CD4-positive, alpha-beta T cell treated with Interleukin-1 beta for 1 hour (primary cell): ENCODE results near the gene ANXA9.

Experiments used
- DNase-seq, 2 donors: peaks; one replicate each; pipeline ENCODE4 v3.0.0-alpha.2; 2020 to 2022

Gene ANXA9

GRCh38 chr1:150981805-150982712 lies at the start of gene ANXA9:
Gene ANXA9, plus strand, starts transcription at chr1:150982292. Its CDS starts 814 bp downstream, at chr1:150983106.
- DNase-seq: no peak

DNA sequence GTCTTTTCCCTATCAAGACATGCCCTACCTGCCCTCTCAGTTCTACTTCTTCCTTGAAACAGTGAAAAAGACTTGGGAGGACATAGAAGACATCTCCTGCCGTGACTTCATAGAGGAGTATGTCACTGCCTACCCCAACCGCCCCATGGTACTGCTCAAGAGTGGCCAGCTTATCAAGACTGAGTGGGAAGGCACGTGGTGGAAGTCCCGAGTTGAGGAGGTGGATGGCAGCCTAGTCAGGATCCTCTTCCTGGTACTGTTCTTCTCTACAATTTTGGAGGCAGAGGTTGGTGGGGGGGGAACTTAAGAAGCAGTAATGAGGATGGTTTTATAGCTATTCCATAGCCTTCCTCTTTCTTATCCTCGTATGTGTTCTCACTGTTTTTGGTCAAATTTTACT lies 37.2 kb upstream of the ANXA9 start:
- no peak for DNase-seq

DNA sequence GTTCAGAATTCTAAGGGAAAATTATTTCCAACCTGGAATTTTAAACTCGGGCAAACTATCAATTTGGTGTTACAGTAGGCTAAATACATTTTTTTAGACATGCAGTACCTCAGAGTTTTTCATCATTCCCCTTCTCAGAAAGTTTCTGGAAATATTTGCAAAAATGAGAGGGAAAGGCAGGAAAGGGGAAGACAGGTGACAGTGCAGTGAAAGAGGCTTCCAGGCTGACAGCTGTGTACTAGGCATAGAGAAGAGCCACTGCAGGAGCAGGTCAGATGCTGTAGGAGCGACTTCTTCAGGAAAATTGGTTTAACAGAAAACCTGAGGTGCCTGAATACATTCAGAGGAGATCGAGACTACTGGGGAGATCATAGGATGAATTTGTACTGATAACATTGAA lies 27.4 kb upstream of the ANXA9 start:
- no peak for DNase-seq

GRCh38 chr1:150955280-150955679 lies 26.8 kb upstream of the ANXA9 start:
- no peak for DNase-seq

DNA sequence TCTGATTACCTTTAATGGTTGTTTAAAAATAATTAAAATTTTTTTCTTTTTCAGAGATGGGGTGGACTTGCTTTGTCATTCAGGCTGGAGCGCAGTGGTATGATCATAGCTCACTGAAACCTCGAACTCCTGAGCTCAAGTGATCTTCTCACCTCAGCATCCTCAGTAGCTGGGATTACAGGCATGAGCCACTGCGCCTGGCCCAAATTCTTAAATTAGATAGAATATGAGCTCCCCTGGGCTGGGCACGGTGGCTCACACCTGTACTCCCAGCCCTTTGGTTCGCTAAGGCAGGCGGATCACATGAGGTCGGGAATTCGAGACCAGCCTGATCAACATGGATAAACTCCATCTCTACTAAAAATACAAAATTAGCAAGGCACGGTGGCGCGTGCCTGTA lies 24.4 kb upstream of the ANXA9 start:
- DNase-seq: no peak

GRCh38 chr1:150960646-150961045 lies 21.4 kb upstream of the ANXA9 start:
- DNase-seq: no peak

DNA sequence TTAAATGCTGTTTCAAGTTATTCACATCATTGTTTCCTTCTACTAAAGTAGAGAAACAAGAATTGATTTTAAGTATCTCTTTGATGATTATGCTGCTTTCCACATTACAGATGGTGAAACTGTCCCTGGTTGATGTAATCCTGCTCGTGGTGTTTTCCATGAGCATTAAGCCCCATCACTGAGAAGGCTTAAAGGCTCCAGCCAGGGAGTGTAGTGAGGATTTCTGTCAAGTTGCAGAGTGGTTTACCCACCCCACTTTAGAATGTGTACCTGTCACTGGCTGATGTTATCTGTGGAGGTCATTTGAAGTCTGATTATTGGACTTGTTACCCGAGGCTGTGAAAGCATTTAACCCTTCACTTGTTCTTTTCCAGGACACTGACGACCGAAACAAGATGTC lies 20.3 kb upstream of the ANXA9 start:
- DNase-seq: no peak

DNA sequence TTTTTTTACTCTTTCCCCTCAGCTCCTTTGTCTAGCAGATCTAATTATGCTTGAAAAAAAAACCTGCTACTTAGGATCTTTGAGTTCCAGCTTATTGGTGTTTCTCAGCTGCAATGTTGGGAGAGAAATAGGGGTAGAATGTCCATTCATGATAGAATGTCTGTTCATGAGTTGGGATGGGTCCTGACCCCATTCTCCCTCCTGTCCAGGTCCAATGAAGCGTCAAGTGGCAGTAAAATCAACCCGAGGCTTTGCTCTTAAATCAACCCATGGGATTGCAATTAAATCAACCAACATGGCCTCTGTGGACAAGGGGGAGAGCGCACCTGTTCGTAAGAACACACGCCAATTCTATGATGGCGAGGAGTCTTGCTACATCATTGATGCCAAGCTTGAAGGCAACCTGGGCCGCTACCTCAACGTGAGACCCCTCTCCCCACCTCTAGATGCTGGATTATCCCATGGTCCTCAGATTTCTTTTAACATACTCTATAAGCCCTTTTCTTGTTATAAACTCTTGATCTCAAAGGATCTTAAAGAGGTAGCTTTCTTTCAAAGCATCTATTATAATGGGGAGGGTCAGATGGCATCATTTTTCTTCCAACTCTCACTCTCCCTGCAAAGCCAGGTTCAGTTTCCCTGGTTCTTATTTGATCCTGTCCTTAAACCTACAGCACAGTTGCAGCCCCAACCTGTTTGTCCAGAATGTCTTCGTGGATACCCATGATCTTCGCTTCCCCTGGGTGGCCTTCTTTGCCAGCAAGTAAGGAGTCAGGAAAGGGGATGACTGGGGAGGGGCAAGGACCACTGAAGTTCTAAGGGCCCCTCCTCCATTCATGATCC lies 18.6 kb upstream of the ANXA9 start:
- no peak for DNase-seq

- DNase-seq: no peak
These were observed 18.0 kb upstream of the ANXA9 start for GRCh38 chr1:150964164-150964489.

GRCh38 chr1:150965605-150966004 lies 16.5 kb upstream of the ANXA9 start:
- no peak for DNase-seq

DNA sequence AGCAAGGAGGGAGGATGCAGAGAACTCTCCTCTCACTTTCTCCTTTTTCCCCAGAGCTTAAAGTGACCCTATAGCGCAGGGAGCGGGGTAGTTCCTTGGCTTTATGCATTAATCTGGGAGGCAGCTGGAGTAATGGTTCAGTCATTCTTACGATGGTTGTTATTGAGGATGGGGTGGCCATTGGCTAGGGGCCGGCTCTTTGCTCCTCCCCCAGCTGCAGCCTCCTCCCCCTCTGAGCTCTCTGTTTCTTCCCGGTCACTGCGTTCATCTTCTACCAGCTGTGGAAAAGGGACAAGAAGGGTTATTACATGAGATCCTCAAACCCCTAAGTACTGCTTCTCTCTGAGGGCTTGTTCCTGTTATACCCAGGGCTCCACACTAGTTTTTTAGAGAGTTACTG lies 16.1 kb upstream of the ANXA9 start:
- no peak for DNase-seq

GRCh38 chr1:150967936-150968335 lies 14.2 kb upstream of the ANXA9 start:
- no peak for DNase-seq

GRCh38 chr1:150968491-150968890 lies 13.6 kb upstream of the ANXA9 start:
- no peak for DNase-seq

DNA sequence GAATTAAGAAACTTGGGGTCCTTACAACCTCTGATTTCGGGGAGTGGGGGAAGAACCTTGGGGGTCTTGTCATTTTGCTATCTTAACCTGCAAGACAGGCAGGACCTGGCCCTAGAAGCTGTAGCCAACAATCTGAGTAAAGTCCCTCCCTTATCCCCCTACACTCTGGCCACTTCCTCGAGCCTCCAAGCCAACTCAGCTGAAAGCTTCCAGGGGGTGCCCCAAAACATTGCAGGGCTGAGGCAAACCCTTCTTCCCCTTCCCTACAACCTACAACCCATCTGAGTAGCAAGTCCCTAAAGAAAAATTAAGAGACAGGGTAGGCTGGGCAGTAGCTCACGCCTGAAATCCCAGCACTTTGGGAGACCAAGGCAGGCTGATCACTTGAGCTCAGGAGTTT lies 12.5 kb upstream of the ANXA9 start:
- no peak for DNase-seq

GRCh38 chr1:150970808-150971582 lies 11.1 kb upstream of the ANXA9 start:
- no peak for DNase-seq

- no peak for DNase-seq
These were observed 10.3 kb upstream of the ANXA9 start for GRCh38 chr1:150971583-150972416.

GRCh38 chr1:150972417-150972940 lies 9.6 kb upstream of the ANXA9 start:
- no peak for DNase-seq

GRCh38 chr1:150973258-150973835 lies 8.7 kb upstream of the ANXA9 start:
- no peak for DNase-seq

- peak; percentile 22 to 32 for DNase-seq
These were observed 8.1 kb upstream of the ANXA9 start for GRCh38 chr1:150973836-150974579.

DNA sequence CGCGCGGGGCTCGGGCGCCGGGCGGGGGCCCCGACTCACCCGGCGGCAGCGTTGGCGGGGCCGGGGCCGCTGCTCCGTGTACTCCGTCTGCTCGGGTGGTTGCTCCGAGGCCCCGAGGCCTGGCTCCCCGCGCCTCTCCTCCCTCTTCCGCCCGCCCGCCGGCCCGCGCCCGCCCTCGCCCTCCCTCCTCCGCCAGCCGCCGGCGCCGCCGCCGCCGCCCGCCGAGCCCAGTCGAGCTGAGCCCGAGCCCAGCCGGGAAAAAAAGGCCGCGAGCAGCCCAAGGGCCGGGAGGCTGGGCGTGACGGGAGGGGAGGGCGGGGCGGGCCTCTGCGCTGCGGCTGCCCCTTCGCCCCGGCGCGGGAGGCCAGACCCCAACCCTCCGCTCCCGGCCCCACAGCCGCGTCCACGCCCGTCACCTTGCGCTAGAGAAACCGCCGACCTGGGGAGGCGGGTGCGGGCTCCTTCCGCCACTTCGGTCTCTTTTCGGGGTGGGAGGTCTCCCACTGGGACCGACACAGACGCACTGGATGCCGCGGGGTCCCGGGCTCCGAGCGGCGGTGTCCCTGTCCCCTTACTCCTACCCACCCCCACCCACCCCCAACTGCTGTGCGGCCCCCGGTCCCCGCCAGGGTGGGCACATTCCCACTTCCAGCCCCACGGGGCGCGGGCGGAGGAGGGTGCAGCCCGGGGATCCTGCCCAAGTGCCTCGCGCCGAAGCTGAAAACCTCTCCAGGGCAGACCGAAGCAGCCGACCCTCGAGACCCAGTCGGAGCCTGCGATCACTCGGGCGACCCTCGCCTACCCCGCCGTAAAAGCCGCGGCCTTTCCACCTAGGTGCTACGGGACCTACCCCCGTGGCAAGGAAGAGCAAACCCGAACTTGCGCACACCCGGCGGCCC lies 7.3 kb upstream of the ANXA9 start, which contains the start of gene CERS2:
CERS2 (minus strand) TSS at position 256 of the 899 bp plus-strand sequence. CDS start 5,745 bp downstream, outside the sequence.
- peak; percentile 81 to 83 for DNase-seq
